ENCODE measurements around the gene DCAF8L2.
"Not testable (repeated sequence)": the region's sequence is repeated elsewhere in the genome, so short reads cannot be mapped to it uniquely, and the experiment has no call there.

DCAF8L2 gene

DNA sequence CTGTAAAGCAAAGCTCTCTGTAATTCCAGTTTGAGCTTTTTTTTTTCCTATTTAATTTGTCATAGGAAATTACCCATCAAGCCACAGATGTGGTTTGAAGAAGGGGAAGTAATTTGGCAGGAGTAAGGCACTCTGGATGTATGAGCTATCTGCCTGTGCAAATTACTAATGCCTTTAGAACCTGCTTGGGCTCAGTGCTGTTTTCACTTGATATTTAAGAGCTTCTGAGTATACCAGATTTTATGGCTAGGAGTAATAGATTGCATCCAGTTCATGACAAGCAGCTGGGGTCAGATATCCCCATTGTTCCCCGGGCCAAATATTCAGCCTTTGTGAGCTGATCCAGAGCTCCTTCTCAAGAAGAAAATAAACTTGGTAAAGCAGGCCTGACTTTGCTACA, 89.1 kb downstream of the DCAF8L2 start:
- no peak for DNase-seq (ENCODE audit: low read depth in 3 of 3)

GRCh38 chrX:27680726-27681125, 90.6 kb downstream of the DCAF8L2 start:
- no peak for DNase-seq (ENCODE audit: low read depth in 3 of 3)

DNA sequence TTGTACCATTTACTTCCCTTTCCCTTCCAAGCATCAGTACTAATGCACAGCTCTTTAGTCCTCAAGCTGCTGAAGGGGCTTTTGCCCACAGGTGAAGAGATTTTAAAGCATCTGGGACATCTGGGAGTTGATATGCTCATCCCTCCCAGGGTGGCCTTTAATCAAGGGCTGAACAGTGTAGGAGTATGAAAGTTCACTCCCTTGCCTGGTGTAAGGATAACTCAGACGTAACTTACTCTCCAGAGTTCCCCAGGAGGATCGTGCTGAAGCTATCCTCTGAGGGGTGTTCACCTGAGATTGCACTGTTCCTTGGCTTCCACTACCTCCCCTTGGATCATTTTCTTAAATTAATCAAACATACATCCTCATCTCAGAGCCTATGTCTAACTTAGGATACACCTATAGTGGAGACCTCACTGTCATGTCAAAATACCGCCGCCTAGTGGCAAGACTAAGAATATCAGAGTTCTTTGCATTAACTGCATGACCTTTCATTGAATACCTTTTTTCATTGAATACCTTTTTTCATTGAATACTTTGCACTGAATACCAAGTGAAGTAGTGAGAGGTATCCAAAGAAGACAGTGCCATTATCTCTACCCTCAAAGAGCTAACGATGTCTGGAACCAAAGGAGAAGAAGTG, 93.5 kb downstream of the DCAF8L2 start:
- DNase-seq (ENCODE audit: low read depth in 3 of 3): not testable (repeated sequence)

- DNase-seq (ENCODE audit: low read depth in 3 of 3): no peak
Measured at GRCh38 chrX:27694667-27695066, 104.5 kb downstream of the DCAF8L2 start.

GRCh38 chrX:27706526-27706925, 116.4 kb downstream of the DCAF8L2 start:
- no peak for DNase-seq (ENCODE audit: low read depth in 3 of 3)

- DNase-seq (ENCODE audit: low read depth in 3 of 3): no peak
Measured at GRCh38 chrX:27715610-27716009, 125.5 kb downstream of the DCAF8L2 start.

- DNase-seq (ENCODE audit: low read depth in 3 of 3): no peak
Measured at GRCh38 chrX:27728291-27728690, 138.1 kb downstream of the DCAF8L2 start.

- no peak for DNase-seq (ENCODE audit: low read depth in 3 of 3)
Measured at GRCh38 chrX:27731962-27732361, 141.8 kb downstream of the DCAF8L2 start.

DNA sequence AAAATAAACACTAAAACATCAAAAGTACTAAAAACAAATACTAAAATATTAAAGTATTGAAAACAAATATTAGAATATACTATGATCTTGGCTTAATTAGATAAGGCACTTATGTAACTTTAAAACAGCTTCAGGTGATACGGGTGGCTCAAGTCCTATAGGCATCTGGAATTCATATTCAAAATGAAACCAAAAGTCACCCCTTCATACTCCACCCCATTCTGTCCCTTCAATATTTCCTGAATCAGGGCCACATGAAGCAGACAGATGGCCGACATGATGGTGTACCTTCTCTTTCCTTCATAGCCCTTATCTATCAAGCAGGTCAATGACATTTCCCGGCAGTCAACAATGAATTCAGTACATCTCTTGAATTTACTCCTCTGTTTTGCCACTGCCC, 145.8 kb downstream of the DCAF8L2 start:
- DNase-seq (ENCODE audit: low read depth in 3 of 3): no peak

GRCh38 chrX:27740933-27741332, 150.8 kb downstream of the DCAF8L2 start:
- DNase-seq (ENCODE audit: low read depth in 3 of 3): no peak

GRCh38 chrX:27743521-27743920, 153.4 kb downstream of the DCAF8L2 start:
- DNase-seq (ENCODE audit: low read depth in 3 of 3): not testable (repeated sequence)

DNA sequence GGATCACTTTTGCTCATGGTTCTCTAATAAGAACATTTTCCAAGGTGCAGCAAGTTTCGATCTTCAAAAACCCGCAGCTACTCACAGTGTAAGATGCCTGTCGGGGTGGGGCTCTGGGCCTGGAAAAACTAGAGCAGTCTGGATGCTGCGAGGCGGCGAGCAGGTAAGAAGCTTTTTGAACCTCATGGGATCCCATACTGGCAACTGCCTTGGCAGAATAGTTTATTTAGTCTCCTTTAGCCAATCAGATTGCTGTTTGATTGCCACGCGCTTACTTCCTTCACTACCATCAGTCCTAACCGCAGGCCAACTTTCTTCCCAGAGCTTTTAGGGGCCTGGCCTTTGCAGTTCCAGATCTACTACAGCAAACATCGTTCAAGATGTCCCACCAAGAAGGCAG, 156.4 kb downstream of the DCAF8L2 start:
- no peak for DNase-seq (ENCODE audit: low read depth in 3 of 3)

- not testable (repeated sequence) for DNase-seq (ENCODE audit: low read depth in 3 of 3)
Measured at GRCh38 chrX:27750298-27750697, 160.2 kb downstream of the DCAF8L2 start.

DNA sequence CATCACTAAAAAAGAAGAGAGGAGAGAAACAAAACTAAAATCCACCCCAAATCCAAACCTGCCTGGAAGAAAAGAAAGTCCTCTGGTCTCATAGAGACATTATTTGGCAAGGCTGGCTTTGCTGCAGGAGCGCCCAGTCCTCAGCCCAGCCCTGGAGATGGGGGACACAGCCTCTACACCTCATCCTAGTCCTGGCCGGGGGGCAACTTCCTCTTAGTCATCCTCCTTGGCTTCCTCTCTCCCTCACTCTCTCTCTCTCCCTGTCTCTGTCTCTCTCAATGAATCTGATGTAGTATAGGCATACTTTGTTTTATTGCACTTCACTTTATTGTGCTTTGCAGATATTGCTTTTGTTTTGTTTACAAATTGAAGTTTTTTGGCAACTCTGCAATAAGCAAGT, 161.8 kb downstream of the DCAF8L2 start:
- DNase-seq (ENCODE audit: low read depth in 3 of 3): no peak

DNA sequence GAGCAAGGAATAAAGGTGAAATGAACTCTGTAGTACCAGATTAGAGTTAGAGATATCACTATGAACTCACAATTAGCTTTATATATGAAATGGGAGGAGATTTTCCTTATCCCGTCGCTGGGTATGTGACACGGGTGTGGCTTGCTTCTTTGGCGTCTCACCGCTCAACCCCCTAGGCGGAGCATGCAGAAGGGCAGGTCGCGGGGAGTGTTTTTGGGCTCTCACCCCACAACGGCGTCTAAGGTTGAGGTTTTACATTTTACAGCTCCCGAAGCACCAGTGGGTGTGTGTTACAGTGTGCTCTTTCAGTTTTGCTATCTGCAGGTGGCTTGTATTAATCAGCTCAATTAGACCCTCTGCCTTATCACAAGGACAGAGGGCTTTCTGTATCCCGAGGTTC, 175.6 kb downstream of the DCAF8L2 start:
- no peak for DNase-seq (ENCODE audit: low read depth in 3 of 3)

- no peak for DNase-seq (ENCODE audit: low read depth in 3 of 3)
Measured at GRCh38 chrX:27767387-27767786, 177.2 kb downstream of the DCAF8L2 start.

- DNase-seq (ENCODE audit: low read depth in 3 of 3): no peak
Measured at GRCh38 chrX:27775984-27776383, 185.8 kb downstream of the DCAF8L2 start.

DNA sequence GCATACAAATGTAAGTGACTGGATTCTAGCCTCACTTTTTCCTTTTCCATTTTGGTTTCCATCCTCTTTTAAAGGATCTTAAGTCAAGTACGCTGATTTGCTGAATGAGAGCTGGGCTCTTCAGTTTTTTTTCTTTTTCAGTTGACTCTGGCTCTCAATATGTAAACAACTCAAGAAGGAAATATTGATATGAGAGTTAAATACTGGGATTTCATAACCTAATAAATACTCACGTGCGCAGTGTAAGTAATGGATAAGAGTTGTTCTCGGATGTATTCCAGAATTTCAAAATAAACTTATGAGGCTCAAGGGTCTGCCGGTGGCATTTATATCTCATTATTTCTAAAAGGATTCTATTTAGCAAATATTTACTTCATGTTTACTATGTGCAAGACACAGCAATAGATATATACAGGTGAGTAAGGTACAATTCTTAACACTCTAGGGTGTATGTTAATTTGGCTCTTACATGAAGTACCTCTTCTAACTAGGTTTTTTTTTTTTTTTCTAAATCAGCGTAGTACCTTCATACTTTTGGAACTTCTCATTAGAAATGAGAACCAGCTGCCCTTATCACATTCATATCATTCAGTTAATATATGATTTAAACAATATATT, 206.6 kb downstream of the DCAF8L2 start:
- no peak for DNase-seq (ENCODE audit: low read depth in 3 of 3)

DNA sequence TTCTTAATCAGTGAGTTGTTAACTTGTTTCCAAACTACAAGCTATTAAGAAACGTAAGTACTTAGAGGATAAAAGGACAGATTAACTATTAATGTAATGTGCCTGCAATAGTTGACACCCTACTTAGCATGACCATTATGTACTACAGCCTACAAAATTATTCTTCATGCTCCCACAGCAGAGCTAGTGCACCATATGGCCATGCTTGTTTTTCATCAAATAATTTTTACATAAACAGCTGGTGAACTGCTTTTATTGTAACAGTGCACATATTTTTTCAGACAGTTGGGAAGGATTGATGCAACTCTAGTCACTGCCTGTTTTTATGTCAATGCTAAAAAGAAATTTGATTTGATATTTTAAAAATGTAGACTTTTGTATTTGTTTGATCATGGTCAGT, 207.4 kb downstream of the DCAF8L2 start:
- no peak for DNase-seq (ENCODE audit: low read depth in 3 of 3)
